Measurements from ENCODE around the gene SLC25A42. TPM values are rescaled to one million over a fixed set of nuclear protein-coding genes. Genes with fewer than 3 reads are reported as not detected.

Gene SLC25A42
- total RNA-seq, 2 donors from 2014 or later: 18.3 to 22.8 TPM

DNA sequence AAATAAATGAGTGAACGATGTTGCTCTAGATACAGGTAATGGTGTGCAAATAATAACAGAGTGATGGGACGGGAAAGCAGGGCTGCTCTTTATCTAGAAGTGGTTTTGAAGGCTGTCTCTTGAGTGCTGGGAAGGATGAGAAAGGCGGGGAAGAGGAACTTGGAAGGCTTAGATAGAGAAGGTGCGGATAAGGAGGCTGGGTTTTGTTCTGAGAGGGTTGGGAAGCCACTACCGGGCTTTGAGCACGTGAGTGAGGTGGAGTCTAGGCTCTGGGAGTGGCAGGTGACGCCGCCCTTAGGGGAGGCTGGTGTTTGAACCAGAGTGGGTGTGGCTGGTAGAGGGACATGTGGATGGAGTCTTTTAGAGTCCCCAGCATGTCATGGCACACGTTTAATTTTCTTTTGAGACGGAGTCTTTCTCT, 29.6 kb upstream of the SLC25A42 start:
- H3K27me3 Mint-ChIP-seq: no peaks in the 10 kb centered on the region
- peaks cover 20 to 27% of the 10 kb centered on the region in 2 donors for H3K4me1 Mint-ChIP-seq (ENCODE audit: low read depth in 2 of 2)
- H3K9me3 Mint-ChIP-seq: no peaks in the 10 kb centered on the region
- peak overlapping the region; percentile 92 for H3K4me3 Mint-ChIP-seq
- ATAC-seq (peak; percentile 44 to 62), DNase-seq (ENCODE audit: low spot score) (peak; percentile 72)
- peaks cover 6% of the 10 kb centered on the region for H3K36me3 Mint-ChIP-seq
- peak overlapping the region; percentile 64 to 83 for H3K27ac Mint-ChIP-seq

GRCh38 chr19:19039901-19040300, 23.9 kb upstream of the SLC25A42 start:
- H3K4me1 Mint-ChIP-seq (ENCODE audit: low read depth in 2 of 2): peaks cover 22 to 24% of the 10 kb centered on the region in 2 donors
- ATAC-seq (peak; percentile 92 to 93), DNase-seq (ENCODE audit: low spot score) (no peak)
- no peaks in the 10 kb centered on the region for H3K27me3 Mint-ChIP-seq
- H3K27ac Mint-ChIP-seq: peak overlapping the region; percentile 61 to 75
- peak overlapping the region; percentile 34 for H3K4me3 Mint-ChIP-seq
- H3K9me3 Mint-ChIP-seq: no peaks in the 10 kb centered on the region
- H3K36me3 Mint-ChIP-seq: no peaks in the 10 kb centered on the region

DNA sequence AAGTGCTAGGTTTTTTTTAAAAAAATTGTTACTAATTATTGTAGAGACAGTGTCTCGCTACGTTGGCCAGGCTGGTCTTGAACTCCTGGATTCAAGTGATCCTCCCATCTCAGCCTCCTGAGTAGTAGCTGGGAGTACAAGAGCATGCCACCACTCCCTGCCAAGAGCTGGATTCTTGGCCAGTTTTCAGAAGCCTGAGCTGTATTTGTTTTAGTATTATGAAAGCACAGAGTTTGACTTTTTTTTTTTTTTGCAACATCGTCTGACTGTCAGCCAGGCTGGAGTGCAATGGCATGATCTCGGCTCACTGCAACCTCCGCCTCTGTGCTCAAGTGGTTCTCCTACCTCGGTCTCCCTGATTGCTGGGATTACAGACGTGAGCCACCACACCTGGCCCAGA, 23.4 kb upstream of the SLC25A42 start:
- Mint-ChIP-seq H3K4me1 (ENCODE audit: low read depth in 2 of 2) (peaks cover 22% of the 10 kb centered on the region in 2 donors), H3K4me3 (no peak overlapping the region), H3K9me3 (no peaks in the 10 kb centered on the region), H3K27me3 (no peaks in the 10 kb centered on the region), H3K27ac (peak overlapping the region; percentile 61 to 75), H3K36me3 (no peaks in the 10 kb centered on the region)
- ATAC-seq (no peak), DNase-seq (ENCODE audit: low spot score) (no peak)

DNA sequence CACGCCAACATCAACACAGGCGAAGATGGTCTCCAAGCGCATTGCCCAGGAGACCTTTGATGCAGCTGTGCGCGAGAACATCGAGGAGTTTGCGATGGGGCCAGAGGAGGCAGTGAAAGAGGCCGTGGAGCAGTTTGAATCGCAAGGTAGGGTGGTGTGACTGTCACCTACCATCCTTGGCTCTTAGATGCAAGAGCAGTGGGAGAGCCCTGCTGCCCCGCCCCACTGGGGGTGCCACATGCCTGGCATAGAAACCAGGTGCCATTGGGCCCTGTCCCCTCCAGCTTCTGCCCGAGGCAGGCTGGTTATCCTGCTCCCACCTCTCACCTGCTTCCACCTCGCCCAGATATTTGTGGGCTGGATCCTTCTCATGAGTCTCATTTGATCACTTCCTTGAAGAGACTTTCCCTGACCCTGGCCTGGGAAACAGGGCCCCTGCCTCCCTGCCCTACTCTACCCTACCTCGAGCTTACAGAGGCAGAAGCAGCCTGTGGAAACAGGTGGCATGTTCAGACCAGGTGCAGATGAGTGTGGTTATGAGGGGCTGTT, 21.0 kb upstream of the SLC25A42 start:
- no peak overlapping the region for H3K4me3 Mint-ChIP-seq
- H3K27me3 Mint-ChIP-seq: no peaks in the 10 kb centered on the region
- H3K4me1 Mint-ChIP-seq (ENCODE audit: low read depth in 2 of 2): peaks cover 18 to 19% of the 10 kb centered on the region in 2 donors
- DNase-seq (ENCODE audit: low spot score): no peak
- no peaks in the 10 kb centered on the region for H3K36me3 Mint-ChIP-seq
- H3K9me3 Mint-ChIP-seq: no peaks in the 10 kb centered on the region
- no peak for ATAC-seq
- no peak overlapping the region for H3K27ac Mint-ChIP-seq

GRCh38 chr19:19043481-19043880, 20.3 kb upstream of the SLC25A42 start:
- H3K4me3 Mint-ChIP-seq: no peak overlapping the region

DNA sequence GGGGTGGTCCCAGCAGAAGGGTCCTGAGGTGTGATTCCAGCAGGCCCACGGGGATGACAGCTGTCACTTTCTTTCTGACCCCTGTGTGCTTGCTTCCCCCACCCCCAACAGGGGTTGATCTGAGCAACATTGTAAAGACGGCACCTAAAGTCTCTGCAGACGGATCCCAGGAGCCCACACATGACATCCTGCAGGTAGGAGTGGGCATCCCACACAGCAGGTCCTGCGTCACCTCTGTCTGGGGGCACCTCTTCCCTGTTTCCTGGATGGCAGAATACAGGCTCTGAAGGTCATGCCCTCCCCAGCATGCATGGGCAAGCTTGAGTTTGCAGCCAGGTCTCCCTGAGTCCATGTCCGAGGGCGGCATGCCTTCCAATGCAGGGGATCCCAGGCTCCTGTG, 19.9 kb upstream of the SLC25A42 start:
- ATAC-seq: no peak
- Mint-ChIP-seq H3K27ac (no peak overlapping the region), H3K4me3 (no peak overlapping the region), H3K4me1 (ENCODE audit: low read depth in 2 of 2) (peaks cover 18 to 19% of the 10 kb centered on the region in 2 donors), H3K9me3 (no peaks in the 10 kb centered on the region), H3K27me3 (no peaks in the 10 kb centered on the region), H3K36me3 (no peaks in the 10 kb centered on the region)
- peak; percentile 49 for DNase-seq (ENCODE audit: low spot score)

More at GRCh38 chr19:19043481-19043880, 20.3 kb upstream of the SLC25A42 start:
- ATAC-seq (no peak), DNase-seq (ENCODE audit: low spot score) (no peak)
- Mint-ChIP-seq H3K9me3 (no peaks in the 10 kb centered on the region), H3K4me1 (ENCODE audit: low read depth in 2 of 2) (peaks cover 18 to 19% of the 10 kb centered on the region in 2 donors), H3K36me3 (no peaks in the 10 kb centered on the region), H3K27ac (no peak overlapping the region), H3K27me3 (no peaks in the 10 kb centered on the region)

GRCh38 chr19:19049406-19049805, 14.4 kb upstream of the SLC25A42 start:
- no peaks in the 10 kb centered on the region for H3K27me3 Mint-ChIP-seq
- H3K27ac Mint-ChIP-seq: no peak overlapping the region
- H3K4me3 Mint-ChIP-seq: no peak overlapping the region
- ATAC-seq: no peak
- H3K36me3 Mint-ChIP-seq: no peaks in the 10 kb centered on the region
- H3K4me1 Mint-ChIP-seq (ENCODE audit: low read depth in 2 of 2): peaks cover 0 to 3% of the 10 kb centered on the region in 2 donors
- H3K9me3 Mint-ChIP-seq: no peaks in the 10 kb centered on the region
- no peak for DNase-seq (ENCODE audit: low spot score)

GRCh38 chr19:19050104-19050503, 13.7 kb upstream of the SLC25A42 start:
- Mint-ChIP-seq H3K27me3 (no peaks in the 10 kb centered on the region), H3K36me3 (no peaks in the 10 kb centered on the region), H3K4me3 (no peak overlapping the region), H3K4me1 (ENCODE audit: low read depth in 2 of 2) (peaks cover 0 to 3% of the 10 kb centered on the region in 2 donors), H3K27ac (no peak overlapping the region), H3K9me3 (no peaks in the 10 kb centered on the region)
- no peak for ATAC-seq
- DNase-seq (ENCODE audit: low spot score): no peak

- Mint-ChIP-seq H3K27ac (no peak overlapping the region), H3K4me1 (ENCODE audit: low read depth in 2 of 2) (peaks cover 0 to 3% of the 10 kb centered on the region in 2 donors), H3K27me3 (no peaks in the 10 kb centered on the region), H3K4me3 (no peak overlapping the region), H3K36me3 (no peaks in the 10 kb centered on the region), H3K9me3 (no peaks in the 10 kb centered on the region)
- no peak for DNase-seq (ENCODE audit: low spot score)
- ATAC-seq: no peak
Measured at GRCh38 chr19:19050731-19051130, 13.1 kb upstream of the SLC25A42 start.

DNA sequence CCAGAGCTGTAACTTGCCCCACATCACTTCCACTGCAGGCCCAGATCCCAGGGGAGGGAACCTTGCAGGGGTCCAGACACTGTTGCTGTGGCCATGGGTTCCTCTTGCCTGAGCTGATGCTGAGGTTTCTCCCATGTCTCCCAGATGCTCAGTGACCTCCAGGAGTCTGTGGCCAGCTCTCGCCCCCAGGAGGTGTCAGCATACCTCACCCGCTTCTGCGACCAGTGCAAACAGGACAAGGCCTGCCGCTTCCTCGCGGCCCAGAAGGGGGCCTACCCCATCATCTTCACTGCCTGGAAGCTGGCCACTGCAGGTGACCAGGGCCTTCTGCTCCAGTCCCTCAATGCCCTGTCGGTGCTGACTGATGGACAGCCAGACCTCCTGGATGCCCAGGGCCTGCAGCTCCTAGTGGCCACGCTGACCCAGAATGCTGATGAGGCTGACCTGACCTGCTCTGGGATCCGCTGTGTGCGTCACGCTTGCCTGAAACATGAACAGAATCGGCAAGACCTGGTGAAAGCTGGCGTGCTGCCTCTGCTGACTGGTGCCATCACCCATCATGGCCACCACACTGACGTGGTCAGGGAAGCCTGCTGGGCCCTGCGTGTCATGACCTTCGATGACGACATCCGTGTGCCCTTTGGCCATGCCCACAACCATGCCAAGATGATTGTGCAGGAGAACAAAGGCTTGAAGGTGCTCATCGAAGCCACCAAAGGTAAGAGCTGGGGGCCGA, 12.1 kb upstream of the SLC25A42 start:
- no peaks in the 10 kb centered on the region for H3K27me3 Mint-ChIP-seq
- no peaks in the 10 kb centered on the region for H3K9me3 Mint-ChIP-seq
- no peak for DNase-seq (ENCODE audit: low spot score)
- no peak overlapping the region for H3K27ac Mint-ChIP-seq
- H3K36me3 Mint-ChIP-seq: no peaks in the 10 kb centered on the region
- ATAC-seq: no peak
- peaks cover 0 to 3% of the 10 kb centered on the region in 2 donors for H3K4me1 Mint-ChIP-seq (ENCODE audit: low read depth in 2 of 2)
- no peak overlapping the region for H3K4me3 Mint-ChIP-seq

DNA sequence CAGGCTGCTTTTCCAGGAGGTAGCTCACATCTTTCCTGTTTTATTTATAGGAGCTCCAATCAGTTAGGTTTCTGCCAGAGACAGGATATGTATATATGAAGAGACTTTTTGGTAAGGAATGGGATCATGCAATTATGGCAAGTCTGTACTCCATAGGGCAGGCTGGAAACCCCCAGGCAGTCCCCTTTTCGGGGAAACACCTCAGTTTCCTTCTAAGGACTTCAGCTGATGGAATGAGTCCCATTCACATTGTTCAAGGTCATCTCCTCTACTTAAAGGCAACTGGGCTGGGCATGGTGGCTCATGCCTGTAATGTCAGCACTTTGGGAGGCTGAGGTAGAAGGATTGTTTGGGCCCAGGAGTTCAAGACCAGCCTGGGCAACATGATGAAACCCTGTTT, 10.9 kb upstream of the SLC25A42 start:
- Mint-ChIP-seq H3K27me3 (no peaks in the 10 kb centered on the region), H3K4me3 (no peak overlapping the region), H3K4me1 (ENCODE audit: low read depth in 2 of 2) (peaks cover 0 to 3% of the 10 kb centered on the region in 2 donors), H3K27ac (no peak overlapping the region), H3K36me3 (no peaks in the 10 kb centered on the region), H3K9me3 (no peaks in the 10 kb centered on the region)
- DNase-seq (ENCODE audit: low spot score) (no peak), ATAC-seq (no peak)

GRCh38 chr19:19053508-19054314, 10.1 kb upstream of the SLC25A42 start:
- Mint-ChIP-seq H3K4me3 (no peak overlapping the region), H3K9me3 (no peaks in the 10 kb centered on the region), H3K27ac (no peak overlapping the region), H3K36me3 (no peaks in the 10 kb centered on the region), H3K4me1 (ENCODE audit: low read depth in 2 of 2) (peaks cover 0 to 3% of the 10 kb centered on the region in 2 donors), H3K27me3 (no peaks in the 10 kb centered on the region)
- DNase-seq (ENCODE audit: low spot score): peak; percentile 70
- peak; percentile 72 to 73 for ATAC-seq

DNA sequence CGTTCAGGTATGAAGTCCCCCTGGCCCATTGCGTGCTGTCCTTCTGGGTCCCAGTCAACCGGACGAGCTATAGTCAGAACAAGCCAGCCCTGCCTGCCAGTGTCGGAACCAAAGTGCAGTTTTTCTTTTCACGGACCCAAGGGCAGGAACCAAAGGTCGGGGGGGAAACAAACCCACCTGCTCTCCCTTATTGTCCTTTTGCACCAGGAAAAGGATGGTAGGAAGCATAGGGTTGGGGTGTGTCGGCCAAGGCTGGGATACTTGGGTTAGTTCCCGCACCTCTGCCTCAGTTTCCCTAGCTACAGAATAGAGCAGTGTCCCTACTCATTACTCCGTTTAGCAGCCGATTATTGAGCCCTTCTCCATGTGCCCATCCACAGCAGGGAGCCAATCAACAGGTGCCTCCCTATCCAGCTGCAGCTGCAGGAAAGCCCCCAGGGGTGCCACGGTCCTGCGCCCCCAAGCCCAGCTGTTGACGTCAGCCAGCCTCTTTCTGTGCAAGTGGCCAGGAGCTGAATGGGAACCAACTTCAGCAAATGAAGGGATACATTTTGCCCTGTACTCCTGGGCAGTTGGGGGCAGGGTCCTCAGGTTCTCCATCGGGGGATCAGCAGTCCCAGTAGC, 9.4 kb upstream of the SLC25A42 start:
- DNase-seq (ENCODE audit: low spot score): no peak
- peaks cover 0 to 3% of the 10 kb centered on the region in 2 donors for H3K4me1 Mint-ChIP-seq (ENCODE audit: low read depth in 2 of 2)
- H3K4me3 Mint-ChIP-seq: no peak overlapping the region
- no peaks in the 10 kb centered on the region for H3K36me3 Mint-ChIP-seq
- no peaks in the 10 kb centered on the region for H3K27me3 Mint-ChIP-seq
- no peak for ATAC-seq
- H3K27ac Mint-ChIP-seq: no peak overlapping the region
- H3K9me3 Mint-ChIP-seq: no peaks in the 10 kb centered on the region

All from natural killer cell treated with Interleukin-12 subunit alpha and Interleukin-12 subunit beta and Interleukin-15 and Interleukin-18, amount 100 ng/mL, for 72 hours (primary cell).